Activated CD4-positive, alpha-beta T cell treated with anti-CD3 and anti-CD28 coated beads for 24 hours (primary cell): ENCODE results near the gene FARP1.

ENCODE experiments used
- DNase-seq, 2 donors: peaks; one replicate each; pipeline ENCODE4 v3.0.0-alpha.2; 2020; ENCODE audit warnings: low read depth in 2 of 2

Gene FARP1

GRCh38 chr13:98334620-98335205 lies 191.8 kb downstream of the FARP1 start:
- no peak for DNase-seq

- no peak for DNase-seq
These were observed 192.8 kb downstream of the FARP1 start for GRCh38 chr13:98335721-98336120.

- DNase-seq, result no peak
These were observed 195.4 kb downstream of the FARP1 start for GRCh38 chr13:98338310-98338709.

- DNase-seq, result no peak
These were observed 197.0 kb downstream of the FARP1 start for GRCh38 chr13:98339684-98340425.

- DNase-seq, result no peak
These were observed 200.1 kb downstream of the FARP1 start for GRCh38 chr13:98342953-98343352.

GRCh38 chr13:98343461-98343860 lies 200.6 kb downstream of the FARP1 start:
- no peak for DNase-seq

GRCh38 chr13:98344392-98344791 lies 201.5 kb downstream of the FARP1 start:
- no peak for DNase-seq

GRCh38 chr13:98345107-98345935 lies 202.4 kb downstream of the FARP1 start:
- DNase-seq, result no peak

GRCh38 chr13:98346904-98347636 lies 204.2 kb downstream of the FARP1 start:
- DNase-seq, result no peak

GRCh38 chr13:98347756-98348155 lies 204.9 kb downstream of the FARP1 start:
- DNase-seq, result no peak

- DNase-seq, result no peak
These were observed 205.7 kb downstream of the FARP1 start for GRCh38 chr13:98348466-98349200.

- DNase-seq, result no peak
These were observed 206.9 kb downstream of the FARP1 start for GRCh38 chr13:98349731-98350305.

- DNase-seq, result no peak
These were observed 207.9 kb downstream of the FARP1 start for GRCh38 chr13:98350746-98351330.

GRCh38 chr13:98351636-98352035 lies 208.7 kb downstream of the FARP1 start:
- no peak for DNase-seq

GRCh38 chr13:98352226-98352625 lies 209.3 kb downstream of the FARP1 start:
- no peak for DNase-seq

- DNase-seq, result no peak
These were observed 210.9 kb downstream of the FARP1 start for GRCh38 chr13:98353750-98354149.

GRCh38 chr13:98358937-98359336 lies 216.0 kb downstream of the FARP1 start:
- no peak for DNase-seq

- DNase-seq, result no peak
These were observed 217.7 kb downstream of the FARP1 start for GRCh38 chr13:98360545-98360944.

- no peak for DNase-seq
These were observed 220.4 kb downstream of the FARP1 start for GRCh38 chr13:98363326-98363725.

GRCh38 chr13:98364179-98364578 lies 221.3 kb downstream of the FARP1 start:
- no peak for DNase-seq

GRCh38 chr13:98364647-98365046 lies 221.8 kb downstream of the FARP1 start:
- DNase-seq, result no peak
